HCT116 (cell line): Measurements from ENCODE around the gene BPIFB1. TPM values are rescaled to one million over a fixed set of nuclear protein-coding genes. Genes with fewer than 3 reads are reported as not detected.

Experiments
- ATAC-seq: fragments of 200-7000 bp; cut with Tn5 transposase; 2 replicates; pipeline ENCODE4 v1.9.1; 2020; ENCODE audit warnings: mild to moderate bottlenecking, moderate library complexity
- BruUV-seq: library from RNA; stranded (reverse); fragments of 400-500 nt; replicated peaks from 2 replicates; lab custom pipeline; 2021; lab: Mats Ljungman, UMichigan
- CTCF ChIA-PET: fragments of 300-600 bp; sonication (Branson Sonifier 250); formaldehyde crosslinking; loops from one replicate; lab custom pipeline; 2021; ENCODE audit warnings: antibody characterized with exemption; lab: Charles Lee
- POLR2A ChIA-PET: fragments of 300-600, 350-600 bp; sonication (Branson Sonifier 250); formaldehyde crosslinking; loops from one replicate; lab custom pipeline; 2021; ENCODE audit warnings: antibody characterized with exemption; lab: Charles Lee
- RAD21 ChIA-PET, 2 experiments: fragments of 300-600 bp; sonication (Branson Sonifier 250); formaldehyde crosslinking; loops; one replicate each; lab custom pipeline; 2023; ENCODE audit warnings: low total read pairs in 2 of 2; ENCODE audit not compliant: uncharacterized antibody in 2 of 2, unreplicated experiment in 2 of 2, low non-redundant PET in 1 of 2; lab: Charles Lee
- DNase-seq: peaks from one replicate; pipeline ENCODE4 v3.0.0-alpha.2; 2010; ENCODE audit warnings: low read depth, low spot score
- H2AFZ ChIP-seq: fragments of 200-600 bp; shearing (Covaris generic), sonication (generic); 2 replicates; pipeline ENCODE4 v1.6.1; 2017; ENCODE audit warnings: low read depth, mixed run types, mixed read lengths, antibody characterized with exemption, low read length; ENCODE audit not compliant: poor library complexity, severe bottlenecking
- H3K27ac ChIP-seq: 2 replicates; pipeline ENCODE4 v1.5.1; 2012; ENCODE audit warnings: low read depth, low read length
- H3K27me3 ChIP-seq: fragments of 200-600 bp; sonication (generic); 2 replicates; pipeline ENCODE4 v1.6.1; 2016; ENCODE audit warnings: mixed run types, low read length, mixed read lengths; ENCODE audit not compliant: insufficient read depth
- H3K36me3 ChIP-seq, 2 experiments: fragments of 200-500 bp in 1 of 2; fragments of 200-600 bp in 1 of 2; sonication (Bioruptor generic) in 1 of 2; sonication (generic) in 1 of 2; 2 replicates each; pipeline versions ENCODE4 v1.5.1 to v1.6.1; 2014 to 2016; ENCODE audit warnings: low read length in 2 of 2, inconsistent platforms in 1 of 2, mixed read lengths in 1 of 2, mixed run types in 1 of 2; ENCODE audit not compliant: insufficient read depth in 2 of 2, control insufficient read depth in 1 of 2
- H3K4me1 ChIP-seq, 2 experiments: fragments of 200-600 bp in 1 of 2; sonication (generic) in 1 of 2; 2 replicates each; pipeline versions ENCODE4 v1.5.1 to v1.6.1; 2012 to 2017; ENCODE audit warnings: low read length in 2 of 2, inconsistent platforms in 1 of 2, mild to moderate bottlenecking in 1 of 2, mixed read lengths in 1 of 2, mixed run types in 1 of 2, moderate library complexity in 1 of 2; ENCODE audit not compliant: insufficient read depth in 2 of 2, control insufficient read depth in 1 of 2
- H3K4me2 ChIP-seq: fragments of 200-600 bp; sonication (generic); 2 replicates; pipeline ENCODE4 v1.6.1; 2017; ENCODE audit warnings: mixed run types, low read length, mixed read lengths
- H3K4me3 ChIP-seq, 2 experiments: fragments of 200-600 bp in 1 of 2; sonication (generic) in 1 of 2; replicated peaks in 1 of 2; 2 replicates each; pipeline ENCODE4 v1.5.1; 2011 to 2016; ENCODE audit warnings: low read length in 2 of 2, control low read depth in 1 of 2, low read depth in 1 of 2, mild to moderate bottlenecking in 1 of 2, mixed read lengths in 1 of 2, mixed run types in 1 of 2
- H3K79me2 ChIP-seq: fragments of 200-600 bp; sonication (generic); 2 replicates; pipeline ENCODE4 v1.6.1; 2017; ENCODE audit warnings: mild to moderate bottlenecking, mixed run types, low read length, moderate library complexity, mixed read lengths; ENCODE audit not compliant: insufficient read depth
- H3K9ac ChIP-seq: fragments of 200-600 bp; sonication (generic); 2 replicates; pipeline ENCODE4 v1.6.1; 2016; ENCODE audit warnings: low read length, mixed read lengths
- H3K9me2 ChIP-seq: fragments of 200-600 bp; sonication (generic), shearing (Covaris generic); 2 replicates; pipeline ENCODE4 v1.6.1; 2017; ENCODE audit warnings: mixed run types, mild to moderate bottlenecking, moderate library complexity; ENCODE audit not compliant: insufficient read depth
- H3K9me3 ChIP-seq, 2 experiments: fragments of 200-500 bp in 1 of 2; fragments of 200-600 bp in 1 of 2; sonication (Bioruptor generic) in 1 of 2; sonication (generic) in 1 of 2; 2 replicates each; pipeline ENCODE4 v1.6.1; 2014 to 2017; ENCODE audit warnings: low read length in 2 of 2, mixed read lengths in 2 of 2, inconsistent platforms in 1 of 2, low read depth in 1 of 2, mild to moderate bottlenecking in 1 of 2, mixed run types in 1 of 2, moderate library complexity in 1 of 2; ENCODE audit not compliant: control insufficient read depth in 1 of 2, insufficient read depth in 1 of 2
- H4K20me1 ChIP-seq: fragments of 200-600 bp; sonication (generic), shearing (Covaris generic); 2 replicates; pipeline ENCODE4 v1.6.1; 2017; ENCODE audit warnings: mixed run types, mild to moderate bottlenecking, moderate library complexity; ENCODE audit not compliant: insufficient read depth
- CEBPB ChIP-seq: IDR thresholded peaks from 2 replicates; pipeline ENCODE4 v1.6.1; 2012; ENCODE audit warnings: low read depth
- EGR1 ChIP-seq: IDR thresholded peaks from 2 replicates; pipeline ENCODE4 v1.6.1; 2012; ENCODE audit warnings: low read depth
- ELF1 ChIP-seq: IDR thresholded peaks from 2 replicates; pipeline ENCODE4 v1.6.1; 2012; ENCODE audit warnings: low read depth, borderline replicate concordance
- EZH2 ChIP-seq: fragments of 200-600 bp; sonication (generic); IDR thresholded peaks from 2 replicates; pipeline ENCODE4 v1.6.1; 2017; ENCODE audit warnings: antibody characterized with exemption, mixed run types
- EZH2phosphoT487 ChIP-seq: fragments of 200-600 bp; IDR thresholded peaks from 2 replicates; pipeline ENCODE4 v1.6.1; 2018; ENCODE audit warnings: antibody characterized with exemption, borderline replicate concordance
- MAX ChIP-seq: IDR thresholded peaks from 2 replicates; pipeline ENCODE4 v1.6.1; 2012
- POLR2AphosphoS5 ChIP-seq: IDR thresholded peaks from 2 replicates; pipeline ENCODE4 v1.6.1; 2011; ENCODE audit warnings: mild to moderate bottlenecking, low read depth, low read length, moderate library complexity
- SIN3A ChIP-seq: IDR thresholded peaks from 2 replicates; pipeline ENCODE4 v1.6.1; 2012; ENCODE audit warnings: low read depth
- SP1 ChIP-seq: IDR thresholded peaks from 2 replicates; pipeline ENCODE4 v1.6.1; 2012; ENCODE audit warnings: low read depth
- SRF ChIP-seq: IDR thresholded peaks from 2 replicates; pipeline ENCODE4 v1.6.1; 2012; ENCODE audit warnings: low read depth
- TCF7L2 ChIP-seq: IDR thresholded peaks from 2 replicates; pipeline ENCODE4 v1.7.0; 2011; ENCODE audit warnings: borderline replicate concordance, inconsistent platforms; ENCODE audit not compliant: insufficient read depth, insufficient read length; ENCODE audit errors: extremely low read depth
- ZNF274 ChIP-seq: fragments of 200-500 bp; sonication (Bioruptor generic); IDR thresholded peaks from 2 replicates; pipeline ENCODE4 v1.6.1; 2014; ENCODE audit warnings: mild to moderate bottlenecking, low read depth, low read length, inconsistent platforms
- intact Hi-C: fragments of 100-400 bp; cut with micrococcal nuclease; formaldehyde crosslinking; loops from 2 replicates; pipeline ENCODE4 v1.10.0; 2022
- total RNA-seq: library from RNA; stranded (reverse); gene quantifications from one replicate; pipeline ENCODE4 v1.2.1, GENCODE V29; 2021; ENCODE audit not compliant: unreplicated experiment

BPIFB1 gene
- total RNA-seq, 1 experiment from 2014 or later, result 0.17 TPM

- no peak for ATAC-seq
- no peak overlapping the region for H3K4me2 ChIP-seq
- CTCF ChIA-PET, result no interaction called here
- no peak overlapping the region for H3K9ac ChIP-seq
- H4K20me1 ChIP-seq, result no peaks in the 10 kb centered on the region
- H3K27ac ChIP-seq, result no peak overlapping the region
- H3K36me3 ChIP-seq, result no peaks in the 10 kb centered on the region
- H3K9me2 ChIP-seq, result no peaks in the 10 kb centered on the region
- RAD21 ChIA-PET, result no interaction called here
- POLR2A ChIA-PET, result no interaction called here
- H3K27me3 ChIP-seq, result peaks cover 26% of the 10 kb centered on the region; the same call in 1 of the 2 replicates
- H2AFZ ChIP-seq, result no peak overlapping the region
- H3K4me1 ChIP-seq, result peaks cover 8 to 11% of the 10 kb centered on the region in 2 experiments; a peak in 3 of 4 replicates
- no peak overlapping the region for H3K4me3 ChIP-seq
- intact Hi-C loops, result no loop called here
- H3K79me2 ChIP-seq, result no peaks in the 10 kb centered on the region
- no peak for DNase-seq
- BruUV-seq, result no TSS peak
- no peaks in the 10 kb centered on the region for H3K9me3 ChIP-seq
- no peak for TF ChIP-seq TCF7L2
These were observed 1.3 kb downstream of the BPIFB1 start for GRCh38 chr20:33284284-33284683.

- Histone ChIP-seq H3K79me2 (no peaks in the 10 kb centered on the region), H3K4me1 (peaks cover 8 to 11% of the 10 kb centered on the region in 2 experiments; a peak in 3 of 4 replicates), H3K27ac (no peak overlapping the region), H3K4me2 (no peak overlapping the region), H3K9me2 (no peaks in the 10 kb centered on the region), H3K9me3 (no peaks in the 10 kb centered on the region), H3K9ac (no peak overlapping the region), H3K4me3 (no peak overlapping the region), H3K36me3 (no peaks in the 10 kb centered on the region), H3K27me3 (peaks cover 26% of the 10 kb centered on the region; the same call in 1 of the 2 replicates), H2AFZ (no peak overlapping the region), H4K20me1 (no peaks in the 10 kb centered on the region)
- BruUV-seq, result no TSS peak
- POLR2A ChIA-PET, result no interaction called here
- ATAC-seq, result no peak
- RAD21 ChIA-PET, result no interaction called here
- DNase-seq, result no peak
- TF ChIP-seq SRF, result no peak
- no peak for TF ChIP-seq EGR1
- no peak for TF ChIP-seq EZH2phosphoT487
- TF ChIP-seq CEBPB, result no peak
- no peak for TF ChIP-seq ZNF274
- no peak for TF ChIP-seq SP1
- TF ChIP-seq MAX, result no peak
- no peak for TF ChIP-seq POLR2AphosphoS5
- TF ChIP-seq EZH2, result no peak
- TF ChIP-seq SIN3A, result no peak
- TF ChIP-seq ELF1, result no peak
- TF ChIP-seq TCF7L2, result no peak
- CTCF ChIA-PET, result no interaction called here
- intact Hi-C loops, result no loop called here
These were observed 1.9 kb downstream of the BPIFB1 start for GRCh38 chr20:33284937-33285336.
